Activated CD8-positive, alpha-beta memory T cell treated with anti-CD3 and anti-CD28 coated beads for 1 hour (primary cell): Measurements from ENCODE around the gene FRY.

Source experiments
- DNase-seq, 2 donors: peaks; one replicate each; pipeline ENCODE4 v3.0.0-alpha.2; 2020; ENCODE audit warnings: low read depth in 1 of 2; ENCODE audit errors: extremely low read depth in 1 of 2

FRY gene

GRCh38 chr13:32164622-32165268 lies 133.2 kb downstream of the FRY start:
- DNase-seq: no peak

GRCh38 chr13:32165796-32166195 lies 134.2 kb downstream of the FRY start:
- no peak for DNase-seq

- DNase-seq: no peak
Observed at GRCh38 chr13:32168131-32168530, 136.6 kb downstream of the FRY start.

- no peak for DNase-seq
Observed at GRCh38 chr13:32170841-32171240, 139.3 kb downstream of the FRY start.

- DNase-seq: no peak
Observed at GRCh38 chr13:32173881-32174280, 142.3 kb downstream of the FRY start.

- no peak for DNase-seq
Observed at GRCh38 chr13:32174366-32174765, 142.8 kb downstream of the FRY start.

- DNase-seq: no peak
Observed at GRCh38 chr13:32175307-32175706, 143.7 kb downstream of the FRY start.

GRCh38 chr13:32175943-32176342 lies 144.4 kb downstream of the FRY start:
- no peak for DNase-seq

GRCh38 chr13:32176696-32177095 lies 145.1 kb downstream of the FRY start:
- DNase-seq: no peak

- no peak for DNase-seq
Observed at GRCh38 chr13:32178763-32179162, 147.2 kb downstream of the FRY start.

GRCh38 chr13:32179708-32180107 lies 148.1 kb downstream of the FRY start:
- no peak for DNase-seq

- DNase-seq: no peak
Observed at GRCh38 chr13:32187651-32188050, 156.1 kb downstream of the FRY start.

GRCh38 chr13:32191452-32191998 lies 160.0 kb downstream of the FRY start:
- DNase-seq: no peak

- DNase-seq: no peak
Observed at GRCh38 chr13:32195713-32196112, 164.1 kb downstream of the FRY start.

- no peak for DNase-seq
Observed at GRCh38 chr13:32199168-32199567, 167.6 kb downstream of the FRY start.

- no peak for DNase-seq
Observed at GRCh38 chr13:32200741-32201140, 169.2 kb downstream of the FRY start.

GRCh38 chr13:32201809-32202208 lies 170.2 kb downstream of the FRY start:
- no peak for DNase-seq

GRCh38 chr13:32202268-32202667 lies 170.7 kb downstream of the FRY start:
- DNase-seq: no peak

GRCh38 chr13:32203221-32203620 lies 171.6 kb downstream of the FRY start:
- DNase-seq: no peak

- no peak for DNase-seq
Observed at GRCh38 chr13:32203736-32204135, 172.2 kb downstream of the FRY start.

GRCh38 chr13:32205431-32206096 lies 174.0 kb downstream of the FRY start:
- no peak for DNase-seq

- DNase-seq: no peak
Observed at GRCh38 chr13:32206097-32206740, 174.6 kb downstream of the FRY start.
